Epithelial cell of esophagus (primary cell): ENCODE data around the gene FZD7.

Source experiments
- DNase-seq: peaks from one replicate; pipeline ENCODE4 v3.0.0; 2010; ENCODE audit warnings: low read depth
- H3K4me3 ChIP-seq: 2 replicates; pipeline ENCODE4 v1.5.1; 2011; ENCODE audit warnings: mild to moderate bottlenecking, low read length, control low read depth
- CTCF ChIP-seq: IDR thresholded peaks from 2 replicates; pipeline ENCODE4 v1.5.1; 2011; ENCODE audit warnings: low read depth, mild to moderate bottlenecking, low read length, control low read depth, inconsistent platforms; ENCODE audit not compliant: insufficient read depth; ENCODE audit errors: missing control alignments

The FZD7 gene

GRCh38 chr2:202051499-202052161 is 18.0 kb downstream of the FZD7 start:
- H3K4me3 ChIP-seq: no peak overlapping the region
- no peak for TF ChIP-seq CTCF
- no peak for DNase-seq

GRCh38 chr2:202052235-202052634 is 18.6 kb downstream of the FZD7 start:
- no peak for TF ChIP-seq CTCF
- no peak overlapping the region for H3K4me3 ChIP-seq
- no peak for DNase-seq

- no peak for TF ChIP-seq CTCF
- no peak overlapping the region for H3K4me3 ChIP-seq
- no peak for DNase-seq
These were observed 21.0 kb downstream of the FZD7 start for GRCh38 chr2:202054679-202055078.

- TF ChIP-seq CTCF: peak; percentile 56
- H3K4me3 ChIP-seq: no peak overlapping the region
- DNase-seq: peak; percentile 41
These were observed 23.0 kb downstream of the FZD7 start for GRCh38 chr2:202056611-202057010.

GRCh38 chr2:202060218-202060617 is 26.6 kb downstream of the FZD7 start:
- DNase-seq: no peak
- H3K4me3 ChIP-seq: no peak overlapping the region
- TF ChIP-seq CTCF: peak; percentile 34

- no peak for DNase-seq
- H3K4me3 ChIP-seq: no peak overlapping the region
- no peak for TF ChIP-seq CTCF
These were observed 28.0 kb downstream of the FZD7 start for GRCh38 chr2:202061695-202062094.
